Measurements from ENCODE around the gene IGFBP6.

IGFBP6 gene

DNA sequence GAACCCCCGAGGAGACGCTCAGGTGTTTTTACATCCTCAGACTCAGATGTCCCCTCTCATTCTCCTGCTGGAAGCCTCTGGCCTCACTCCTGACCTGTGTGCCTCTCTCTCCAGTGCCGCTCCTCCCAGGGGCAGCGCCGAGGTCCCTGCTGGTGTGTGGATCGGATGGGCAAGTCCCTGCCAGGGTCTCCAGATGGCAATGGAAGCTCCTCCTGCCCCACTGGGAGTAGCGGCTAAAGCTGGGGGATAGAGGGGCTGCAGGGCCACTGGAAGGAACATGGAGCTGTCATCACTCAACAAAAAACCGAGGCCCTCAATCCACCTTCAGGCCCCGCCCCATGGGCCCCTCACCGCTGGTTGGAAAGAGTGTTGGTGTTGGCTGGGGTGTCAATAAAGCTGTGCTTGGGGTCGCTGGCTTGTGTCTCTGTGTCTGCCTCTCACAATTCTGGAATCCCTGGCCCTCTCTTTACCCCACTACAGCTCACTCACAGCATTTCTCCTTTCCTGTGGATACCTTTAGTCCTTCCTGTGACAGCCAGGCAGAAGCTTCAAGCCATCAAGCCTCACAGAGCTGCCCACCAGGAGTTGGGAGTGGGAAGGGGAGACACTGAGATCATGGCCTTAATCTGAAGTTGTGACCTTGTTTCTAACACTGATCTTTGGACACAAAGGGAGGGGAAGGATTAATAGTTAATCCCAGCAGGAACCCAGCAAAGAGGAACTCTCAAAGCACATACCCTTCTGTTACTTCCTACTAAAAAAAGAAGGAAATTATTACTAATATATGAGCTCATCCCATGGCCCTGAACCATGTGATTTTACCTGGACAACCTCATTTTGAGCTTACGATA is 4.7 kb downstream of the IGFBP6 start:
- H3K4me2 ChIP-seq (ENCODE audit: insufficient read depth, low read length, poor library complexity, severe bottlenecking) = no peak overlapping the region

DNA sequence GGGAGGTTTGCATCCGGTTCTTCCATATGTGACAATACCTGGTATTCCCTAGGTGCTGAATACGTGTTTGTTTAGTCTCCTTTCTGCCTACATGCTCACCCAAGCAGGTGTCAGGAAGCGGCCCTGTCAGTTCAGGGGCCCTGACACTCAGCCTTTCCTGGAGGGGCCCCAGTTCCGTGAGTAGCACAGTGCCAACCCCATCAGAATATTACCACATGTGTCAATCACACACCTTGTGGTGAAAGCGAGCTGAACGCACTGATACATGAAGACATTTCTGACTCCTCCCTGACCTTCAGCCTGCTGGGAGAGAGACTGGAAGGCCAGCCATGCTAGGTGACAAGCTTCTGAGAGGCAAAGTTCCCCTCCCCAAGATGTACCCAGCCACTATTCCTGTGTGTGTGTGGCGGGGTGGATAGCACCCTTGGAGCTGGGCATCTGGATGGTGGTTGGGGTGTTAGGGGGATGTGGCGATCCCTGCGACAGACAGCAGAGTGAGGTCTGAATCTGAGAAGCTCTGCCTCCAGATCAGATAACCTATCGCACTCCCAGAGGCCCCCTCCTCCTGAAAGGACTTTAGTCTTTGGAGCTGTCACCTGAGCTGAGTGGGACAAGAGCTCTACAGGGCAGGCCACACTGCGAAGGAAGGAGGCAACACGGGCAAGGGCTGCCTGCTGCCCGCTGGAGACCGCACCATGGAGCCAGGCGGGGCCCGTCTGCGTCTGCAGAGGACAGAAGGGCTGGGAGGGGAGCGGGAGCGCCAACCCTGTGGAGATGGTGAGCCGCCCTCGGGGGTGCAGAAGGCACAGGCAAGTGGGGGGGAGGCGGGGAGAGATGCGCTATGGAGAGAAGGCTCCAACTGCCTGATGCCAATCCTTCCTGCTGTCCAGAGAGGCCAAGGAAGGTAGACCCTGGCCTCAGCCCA is 5.7 kb downstream of the IGFBP6 start, which contains the start of gene SOAT2:
Gene SOAT2 (plus strand): TSS at position 604 of the 925 bp plus-strand sequence. CDS start 92 bp downstream, at position 696.
- Histone ChIP-seq H3K18ac (ENCODE audit: low read length) (no peak within 1 kb of the TSS), H3K4me3 (ENCODE audit: low read length in 2 of 2) (no peak within 1 kb of the TSS), H2BK15ac (ENCODE audit: low read length) (no peak within 1 kb of the TSS), H3K23ac (ENCODE audit: low read depth, low read length, poor library complexity) (no peak within 1 kb of the TSS), H3K4ac (ENCODE audit: low read length) (no peak within 1 kb of the TSS), H2BK5ac (ENCODE audit: low read length) (no peak within 1 kb of the TSS), H3K4me1 (ENCODE audit: control insufficient read depth in 2 of 2, insufficient read depth in 1 of 2, low read depth in 1 of 2, low read length in 2 of 2) (peaks cover 10 to 25% of the 10 kb centered on the region in 2 donors), H3K14ac (ENCODE audit: low read length) (no peak within 1 kb of the TSS), H3K27me3 (ENCODE audit: control insufficient read depth in 3 of 3, insufficient read depth in 3 of 3, low read depth in 1 of 3, low read length in 3 of 3) (peaks cover 3 to 31% (median 12%) of the 10 kb centered on the region in 3 experiments), H3K4me2 (ENCODE audit: insufficient read depth, low read length, poor library complexity, severe bottlenecking) (no peak within 1 kb of the TSS), H2BK12ac (ENCODE audit: low read length) (no peak within 1 kb of the TSS), H3K27ac (replicated peaks; ENCODE audit: low read length) (no peak within 1 kb of the TSS), H3K9ac (ENCODE audit: low read depth, low read length, poor library complexity) (no peak within 1 kb of the TSS), H3K79me1 (ENCODE audit: low read depth, low read length) (no peaks in the 10 kb centered on the region), H2BK120ac (ENCODE audit: low read depth, low read length) (no peak within 1 kb of the TSS), H4K8ac (ENCODE audit: low read depth, low read length) (no peak within 1 kb of the TSS), H3K9me3 (replicated peaks in 1 of 2; ENCODE audit: control insufficient read depth in 2 of 2, insufficient read depth in 1 of 2, low read depth in 1 of 2, low read length in 2 of 2) (no peaks in the 10 kb centered on the region), H4K91ac (ENCODE audit: low read depth, low read length, poor library complexity) (no peak within 1 kb of the TSS), H2AK5ac (ENCODE audit: low read depth, low read length) (peak within 1 kb of the TSS; percentile 63), H2AFZ (ENCODE audit: low read length) (no peak within 1 kb of the TSS), H3K36me3 (replicated peaks in 1 of 2; ENCODE audit: control insufficient read depth in 2 of 2, insufficient read depth in 2 of 2, low read length in 2 of 2) (no peaks in the 10 kb centered on the region)
- WGBS, 2 donors (ENCODE audit: extremely low coverage in 2 of 2, insufficient read length in 2 of 2, insufficient replicate concordance in 1 of 2) = no CpG with 5 or more reads among the region's 23 CpGs
- DNase-seq (ENCODE audit: low spot score) = no peak

More for the DNA sequence above, 4.7 kb downstream of the IGFBP6 start:
- Histone ChIP-seq H2BK15ac (ENCODE audit: low read length) (no peak overlapping the region), H2AK5ac (ENCODE audit: low read depth, low read length) (peak overlapping the region; percentile 63), H4K8ac (ENCODE audit: low read depth, low read length) (no peak overlapping the region), H3K27me3 (ENCODE audit: control insufficient read depth in 3 of 3, insufficient read depth in 3 of 3, low read depth in 1 of 3, low read length in 3 of 3) (peaks cover 4 to 40% (median 22%) of the 10 kb centered on the region in 3 experiments), H3K9me3 (replicated peaks in 1 of 2; ENCODE audit: control insufficient read depth in 2 of 2, insufficient read depth in 1 of 2, low read depth in 1 of 2, low read length in 2 of 2) (no peaks in the 10 kb centered on the region), H2BK5ac (ENCODE audit: low read length) (no peak overlapping the region), H3K14ac (ENCODE audit: low read length) (peak overlapping the region; percentile 65), H3K4ac (ENCODE audit: low read length) (no peak overlapping the region), H3K23ac (ENCODE audit: low read depth, low read length, poor library complexity) (no peak overlapping the region), H3K18ac (ENCODE audit: low read length) (peak overlapping the region; percentile 39), H3K79me1 (ENCODE audit: low read depth, low read length) (no peaks in the 10 kb centered on the region), H3K36me3 (replicated peaks in 1 of 2; ENCODE audit: control insufficient read depth in 2 of 2, insufficient read depth in 2 of 2, low read length in 2 of 2) (no peaks in the 10 kb centered on the region), H3K4me1 (ENCODE audit: control insufficient read depth in 2 of 2, insufficient read depth in 1 of 2, low read depth in 1 of 2, low read length in 2 of 2) (peaks cover 11 to 30% of the 10 kb centered on the region in 2 donors), H2AFZ (ENCODE audit: low read length) (no peak overlapping the region), H3K9ac (ENCODE audit: low read depth, low read length, poor library complexity) (peak overlapping the region; percentile 13), H2BK12ac (ENCODE audit: low read length) (no peak overlapping the region), H2BK120ac (ENCODE audit: low read depth, low read length) (no peak overlapping the region), H3K4me3 (ENCODE audit: low read length in 2 of 2) (no peak overlapping the region), H3K27ac (replicated peaks; ENCODE audit: low read length) (no peak overlapping the region), H4K91ac (ENCODE audit: low read depth, low read length, poor library complexity) (no peak overlapping the region)
- no peak for DNase-seq (ENCODE audit: low spot score)
- no CpG with 5 or more reads among the region's 12 CpGs for WGBS, 2 donors (ENCODE audit: extremely low coverage in 2 of 2, insufficient read length in 2 of 2, insufficient replicate concordance in 1 of 2)

DNA sequence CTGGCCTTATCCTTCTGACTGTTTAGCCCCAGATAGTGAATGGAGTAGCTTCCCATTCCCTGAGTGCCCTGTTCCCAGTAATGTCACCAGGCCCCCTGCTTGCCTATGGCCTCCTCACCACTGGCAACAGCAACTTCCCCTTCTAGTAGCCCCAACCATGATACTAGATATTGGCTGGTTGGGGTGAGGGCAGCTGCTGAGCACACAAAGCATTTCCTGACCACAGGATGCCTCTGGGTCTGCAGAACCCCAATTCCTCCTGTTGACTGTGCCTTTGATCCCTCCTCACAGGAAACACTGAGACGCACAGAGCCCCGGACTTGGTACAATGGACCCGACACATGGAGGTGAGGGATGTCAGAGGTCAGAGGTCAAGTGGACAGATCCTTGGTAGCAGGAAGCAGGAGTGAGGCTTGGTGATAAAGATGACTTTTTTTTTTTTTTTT is 6.4 kb downstream of the IGFBP6 start:
- Histone ChIP-seq H3K9ac (ENCODE audit: low read depth, low read length, poor library complexity) (no peak overlapping the region), H3K4me3 (ENCODE audit: low read length in 2 of 2) (no peak overlapping the region), H3K36me3 (replicated peaks in 1 of 2; ENCODE audit: control insufficient read depth in 2 of 2, insufficient read depth in 2 of 2, low read length in 2 of 2) (no peaks in the 10 kb centered on the region), H3K4me1 (ENCODE audit: control insufficient read depth in 2 of 2, insufficient read depth in 1 of 2, low read depth in 1 of 2, low read length in 2 of 2) (peaks cover 8 to 23% of the 10 kb centered on the region in 2 donors), H3K23ac (ENCODE audit: low read depth, low read length, poor library complexity) (no peak overlapping the region), H3K79me1 (ENCODE audit: low read depth, low read length) (no peaks in the 10 kb centered on the region), H4K8ac (ENCODE audit: low read depth, low read length) (no peak overlapping the region), H3K4me2 (ENCODE audit: insufficient read depth, low read length, poor library complexity, severe bottlenecking) (no peak overlapping the region), H3K27ac (replicated peaks; ENCODE audit: low read length) (no peak overlapping the region), H2BK12ac (ENCODE audit: low read length) (no peak overlapping the region), H4K91ac (ENCODE audit: low read depth, low read length, poor library complexity) (no peak overlapping the region), H2BK15ac (ENCODE audit: low read length) (no peak overlapping the region), H3K18ac (ENCODE audit: low read length) (no peak overlapping the region), H2BK5ac (ENCODE audit: low read length) (no peak overlapping the region), H3K9me3 (replicated peaks in 1 of 2; ENCODE audit: control insufficient read depth in 2 of 2, insufficient read depth in 1 of 2, low read depth in 1 of 2, low read length in 2 of 2) (no peaks in the 10 kb centered on the region), H3K4ac (ENCODE audit: low read length) (no peak overlapping the region), H3K14ac (ENCODE audit: low read length) (no peak overlapping the region), H2AK5ac (ENCODE audit: low read depth, low read length) (no peak overlapping the region), H2BK120ac (ENCODE audit: low read depth, low read length) (no peak overlapping the region), H2AFZ (ENCODE audit: low read length) (no peak overlapping the region), H3K27me3 (ENCODE audit: control insufficient read depth in 3 of 3, insufficient read depth in 3 of 3, low read depth in 1 of 3, low read length in 3 of 3) (peaks cover 0 to 23% (median 5%) of the 10 kb centered on the region in 3 experiments)
- no CpG with 5 or more reads among the region's 3 CpGs for WGBS, 2 donors (ENCODE audit: extremely low coverage in 2 of 2, insufficient read length in 2 of 2, insufficient replicate concordance in 1 of 2)
- no peak for DNase-seq (ENCODE audit: low spot score)
